IMR-90 (cell line): ENCODE data around the gene DAAM2. TPM values are rescaled to one million over a fixed set of nuclear protein-coding genes. Genes with fewer than 3 reads are reported as not detected.

Experiments
- ATAC-seq: fragments of 200-7000 bp; cut with Tn5 transposase; 2 replicates; pipeline ENCODE4 v1.9.1; 2020; ENCODE audit warnings: low read depth, mild to moderate bottlenecking, moderate library complexity
- BruUV-seq: library from RNA; stranded (reverse); fragments of 400-500 nt; replicated peaks from 2 replicates; lab custom pipeline; 2021; lab: Mats Ljungman, UMichigan
- CTCF ChIA-PET: fragments of 300-600 bp; formaldehyde crosslinking; extraction: SDS; loops from one replicate; lab custom pipeline; 2021; ENCODE audit warnings: antibody characterized with exemption; lab: Yijun Ruan, JAX
- POLR2A ChIA-PET: fragments of 300-600 bp; sonication (Branson Sonifier 250); formaldehyde crosslinking; loops from one replicate; lab custom pipeline; 2022; ENCODE audit warnings: antibody characterized with exemption; ENCODE audit not compliant: unreplicated experiment; lab: Charles Lee
- DNase-seq: peaks from one replicate; pipeline ENCODE4 v3.0.0; 2013
- H2AFZ ChIP-seq: replicated peaks from 2 replicates; pipeline ENCODE3; 2013; ENCODE audit warnings: low read length, mild to moderate bottlenecking; ENCODE audit not compliant: poor library complexity
- H2AK5ac ChIP-seq: 2 replicates; pipeline ENCODE4 v1.6.1; 2013; ENCODE audit warnings: low read depth, low read length, inconsistent platforms
- H2AK9ac ChIP-seq: replicated peaks from 2 replicates; pipeline ENCODE3; 2013; ENCODE audit warnings: mild to moderate bottlenecking, low read depth, low read length, moderate library complexity; ENCODE audit not compliant: poor library complexity
- H2BK120ac ChIP-seq: 2 replicates; pipeline ENCODE4 v1.6.1; 2013; ENCODE audit warnings: low read depth, low read length, inconsistent platforms
- H2BK15ac ChIP-seq: 3 replicates; pipeline ENCODE4 v1.6.1; 2013; ENCODE audit warnings: low read depth, low read length, inconsistent platforms
- H2BK20ac ChIP-seq: 2 replicates; pipeline ENCODE4 v1.6.1; 2013; ENCODE audit warnings: low read depth, mild to moderate bottlenecking, inconsistent platforms, low read length, moderate library complexity
- H2BK5ac ChIP-seq: 2 replicates; pipeline ENCODE4 v1.6.1; 2013; ENCODE audit warnings: mild to moderate bottlenecking, low read depth, low read length, inconsistent platforms; ENCODE audit not compliant: poor library complexity, severe bottlenecking
- H3K14ac ChIP-seq: replicated peaks from 2 replicates; pipeline ENCODE4 v1.6.1; 2013; ENCODE audit warnings: low read depth, low read length, inconsistent platforms
- H3K18ac ChIP-seq: 2 replicates; pipeline ENCODE4 v1.6.1; 2013; ENCODE audit warnings: low read depth, low read length, control low read depth
- H3K23ac ChIP-seq: 2 replicates; pipeline ENCODE4 v1.6.1; 2013; ENCODE audit warnings: low read depth, low read length, inconsistent platforms
- H3K27ac ChIP-seq: 2 replicates; pipeline ENCODE4 v1.5.1; 2013; ENCODE audit warnings: mild to moderate bottlenecking, control low read depth, low read length; ENCODE audit not compliant: insufficient read depth
- H3K27me3 ChIP-seq: 2 replicates; pipeline ENCODE4 v1.6.1; 2013; ENCODE audit warnings: low read length; ENCODE audit not compliant: control insufficient read depth, insufficient read depth
- H3K36me3 ChIP-seq: 2 replicates; pipeline ENCODE4 v1.6.1; 2013; ENCODE audit warnings: low read length, mixed read lengths; ENCODE audit not compliant: control insufficient read depth, insufficient read depth
- H3K4ac ChIP-seq: 2 replicates; pipeline ENCODE4 v1.6.1; 2013; ENCODE audit warnings: low read depth, low read length, inconsistent platforms
- H3K4me1 ChIP-seq: 2 replicates; pipeline ENCODE4 v1.6.1; 2013; ENCODE audit warnings: low read length, mixed read lengths; ENCODE audit not compliant: control insufficient read depth, insufficient read depth
- H3K4me2 ChIP-seq: 2 replicates; pipeline ENCODE4 v1.6.1; 2013; ENCODE audit warnings: low read depth, mild to moderate bottlenecking, control low read depth, low read length, moderate library complexity
- H3K4me3 ChIP-seq: 2 replicates; pipeline ENCODE4 v1.5.1; 2013; ENCODE audit warnings: low read depth, mild to moderate bottlenecking, control low read depth, low read length, moderate library complexity; ENCODE audit not compliant: insufficient read depth
- H3K56ac ChIP-seq: 2 replicates; pipeline ENCODE4 v1.6.1; 2013; ENCODE audit warnings: low read length, inconsistent platforms; ENCODE audit not compliant: insufficient read depth; ENCODE audit errors: extremely low read depth
- H3K79me1 ChIP-seq, 2 experiments: 2 replicates each; pipeline ENCODE4 v1.6.1; 2013; ENCODE audit warnings: low read length in 2 of 2, inconsistent platforms in 1 of 2, low read depth in 1 of 2
- H3K9ac ChIP-seq: 2 replicates; pipeline ENCODE4 v1.6.1; 2013; ENCODE audit warnings: low read depth, low read length, control low read depth
- H3K9me1 ChIP-seq: 2 replicates; pipeline ENCODE4 v1.6.1; 2013; ENCODE audit warnings: low read length, inconsistent platforms; ENCODE audit not compliant: insufficient read depth
- H3K9me3 ChIP-seq: 2 replicates; pipeline ENCODE4 v1.6.1; 2013; ENCODE audit warnings: low read length; ENCODE audit not compliant: control insufficient read depth, insufficient read depth
- H4K20me1 ChIP-seq: 2 replicates; pipeline ENCODE4 v1.6.1; 2013; ENCODE audit warnings: low read length, inconsistent platforms; ENCODE audit not compliant: insufficient read depth
- H4K5ac ChIP-seq: 2 replicates; pipeline ENCODE4 v1.6.1; 2013; ENCODE audit warnings: mild to moderate bottlenecking, low read depth, low read length, control low read depth
- H4K8ac ChIP-seq, 2 experiments: 2 replicates each; pipeline ENCODE4 v1.6.1; 2013; ENCODE audit warnings: low read depth in 2 of 2, low read length in 2 of 2, control low read depth in 1 of 2, inconsistent platforms in 1 of 2
- H4K91ac ChIP-seq: 2 replicates; pipeline ENCODE4 v1.6.1; 2013; ENCODE audit warnings: low read depth, low read length, inconsistent platforms; ENCODE audit not compliant: insufficient read depth
- BHLHE40 ChIP-seq: fragments of 150-350 bp; IDR thresholded peaks from 2 replicates; pipeline ENCODE4 v1.6.1; 2016; ENCODE audit warnings: mild to moderate bottlenecking, low read depth, low read length
- CEBPB ChIP-seq: IDR thresholded peaks from 2 replicates; pipeline ENCODE4 v1.6.1; 2012; ENCODE audit warnings: low read depth, low read length, improper control_type of control experiment
- CHD1 ChIP-seq: IDR thresholded peaks from 2 replicates; pipeline ENCODE4 v1.6.1; 2012; ENCODE audit warnings: low read depth, low read length, improper control_type of control experiment
- ELK1 ChIP-seq: fragments of 150-350 bp; IDR thresholded peaks from 2 replicates; pipeline ENCODE4 v1.6.1; 2016; ENCODE audit warnings: low read depth, mild to moderate bottlenecking, low read length, moderate library complexity, borderline replicate concordance
- FOS ChIP-seq: fragments of 150-350 bp; IDR thresholded peaks from 2 replicates; pipeline ENCODE4 v1.6.1; 2016; ENCODE audit warnings: low read depth, low read length
- MAFK ChIP-seq: IDR thresholded peaks from 2 replicates; pipeline ENCODE4 v1.6.1; 2012; ENCODE audit warnings: low read depth, low read length, improper control_type of control experiment
- MAZ ChIP-seq: IDR thresholded peaks from 2 replicates; pipeline ENCODE4 v1.6.1; 2012; ENCODE audit warnings: low read depth, mild to moderate bottlenecking, low read length, improper control_type of control experiment, moderate library complexity, borderline replicate concordance
- MXI1 ChIP-seq: IDR thresholded peaks from 2 replicates; pipeline ENCODE4 v1.6.1; 2012; ENCODE audit warnings: low read depth, mild to moderate bottlenecking, low read length, moderate library complexity, borderline replicate concordance
- NFE2L2 ChIP-seq: fragments of 150-350 bp; IDR thresholded peaks from 2 replicates; pipeline ENCODE4 v1.6.1; 2016; ENCODE audit warnings: low read depth, mild to moderate bottlenecking, low read length
- POLR2A ChIP-seq: IDR thresholded peaks from 2 replicates; pipeline ENCODE4 v1.6.1; 2012; ENCODE audit warnings: mild to moderate bottlenecking, low read depth, low read length
- RAD21 ChIP-seq: IDR thresholded peaks from 2 replicates; pipeline ENCODE4 v1.6.1; 2012; ENCODE audit warnings: low read length, improper control_type of control experiment
- RCOR1 ChIP-seq: IDR thresholded peaks from 2 replicates; pipeline ENCODE4 v1.6.1; 2012; ENCODE audit warnings: mild to moderate bottlenecking, low read length, improper control_type of control experiment; ENCODE audit not compliant: insufficient replicate concordance
- RFX5 ChIP-seq: IDR thresholded peaks from 2 replicates; pipeline ENCODE4 v1.8.0; 2012; ENCODE audit warnings: low read depth, mild to moderate bottlenecking, low read length, moderate library complexity
- SMC3 ChIP-seq: fragments of 150-350 bp; IDR thresholded peaks from 2 replicates; pipeline ENCODE4 v1.6.1; 2016; ENCODE audit warnings: low read depth, mild to moderate bottlenecking, antibody characterized with exemption, low read length, moderate library complexity
- dilution Hi-C: fragments of 300-500 bp; cut with HindIII; formaldehyde crosslinking; loops from one replicate; pipeline ENCODE4 v1.14.3; 2018; ENCODE audit warnings: low sequenced_read_pairs; ENCODE audit not compliant: unreplicated experiment
- in situ Hi-C: fragments of 300-500 bp; cut with MboI; formaldehyde crosslinking; loops from 3 replicates; pipeline ENCODE4 v1.14.3; 2019; ENCODE audit warnings: low sequenced_read_pairs, inconsistent platforms, mixed read lengths
- intact Hi-C: fragments of 100-400 bp; cut with micrococcal nuclease; formaldehyde crosslinking; loops from 2 replicates; pipeline ENCODE4 v1.10.0; 2022
- polyA plus RNA-seq, 3 experiments: library from polyadenylated mRNA; depleted of rRNA; stranded (reverse); fragments of >200 nt; gene quantifications; 2 replicates each; pipeline ENCODE4 v1.2.3, GENCODE V29; 2012; ENCODE audit warnings: low replicate concordance in 1 of 3
- total RNA-seq: library from RNA; depleted of rRNA; stranded (reverse); fragments of >200 nt; gene quantifications from 2 replicates; pipeline ENCODE4 v1.2.3, GENCODE V29; 2012
- TF ChIP-seq, protein P1 (sequence below): fragments of 150-350 bp; IDR thresholded peaks from 2 replicates; pipeline ENCODE4 v1.6.1; 2017; ENCODE audit warnings: mild to moderate bottlenecking, antibody characterized with exemption, low read length, low read depth
- TF ChIP-seq, protein P2 (sequence below): conservative IDR thresholded peaks from 2 replicates; pipeline ENCODE4 v1.5.1; 2012; ENCODE audit warnings: mild to moderate bottlenecking, low read depth, low read length, improper control_type of control experiment

DAAM2 gene
- total and polyA plus RNA-seq, 2 of the 4 experiments (the other 2 are of a cell fraction): 11.2 to 12.9 TPM

DNA sequence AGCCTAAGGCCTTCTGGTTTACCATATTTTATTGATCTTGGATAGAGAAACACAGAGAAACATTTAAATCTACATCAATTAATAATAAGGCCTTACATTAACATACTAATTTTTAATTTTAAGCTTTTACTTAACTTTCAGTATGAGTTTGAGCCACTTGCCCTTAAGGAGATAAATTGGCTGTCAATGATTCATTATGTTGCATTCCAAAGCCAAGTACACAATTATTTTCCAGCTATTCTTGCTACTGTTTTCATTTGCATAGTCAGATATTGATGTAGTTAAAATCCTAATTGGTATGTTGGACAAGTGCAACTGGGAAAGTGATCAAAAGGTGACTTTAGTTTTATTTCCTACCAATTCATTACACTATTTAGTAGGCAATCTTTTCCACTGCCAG, 83.9 kb downstream of the DAAM2 start:
- in situ Hi-C loops (no loop called here), dilution Hi-C loops (no loop called here), intact Hi-C loops (no loop called here)
- no peak overlapping the region for H3K14ac ChIP-seq
- peak; percentile 26 for DNase-seq
- peaks cover 0 to 9% of the 10 kb centered on the region in 2 experiments; a peak in 1 of 4 replicates for H3K79me1 ChIP-seq
- no TSS peak for BruUV-seq
- H2BK20ac ChIP-seq: no peak overlapping the region
- H3K23ac ChIP-seq: no peak overlapping the region
- no peak overlapping the region for H3K4me2 ChIP-seq
- H2BK15ac ChIP-seq: no peak overlapping the region
- H4K8ac ChIP-seq: no peak overlapping the region
- no peak overlapping the region for H2BK5ac ChIP-seq
- H3K27me3 ChIP-seq: no peaks in the 10 kb centered on the region
- peaks cover 14% of the 10 kb centered on the region for H3K9me1 ChIP-seq
- H3K56ac ChIP-seq: no peak overlapping the region
- no peak overlapping the region for H4K91ac ChIP-seq
- peaks cover 25% of the 10 kb centered on the region for H3K36me3 ChIP-seq
- no peak overlapping the region for H4K5ac ChIP-seq
- no peak for ATAC-seq
- no peak overlapping the region for H3K4me3 ChIP-seq
- no peak overlapping the region; the same call in 1 of the 2 replicates for H2BK120ac ChIP-seq
- no peak overlapping the region for H3K18ac ChIP-seq
- no peak for TF ChIP-seq RCOR1
- no peak for TF ChIP-seq ELK1
- TF ChIP-seq, protein P1, sequence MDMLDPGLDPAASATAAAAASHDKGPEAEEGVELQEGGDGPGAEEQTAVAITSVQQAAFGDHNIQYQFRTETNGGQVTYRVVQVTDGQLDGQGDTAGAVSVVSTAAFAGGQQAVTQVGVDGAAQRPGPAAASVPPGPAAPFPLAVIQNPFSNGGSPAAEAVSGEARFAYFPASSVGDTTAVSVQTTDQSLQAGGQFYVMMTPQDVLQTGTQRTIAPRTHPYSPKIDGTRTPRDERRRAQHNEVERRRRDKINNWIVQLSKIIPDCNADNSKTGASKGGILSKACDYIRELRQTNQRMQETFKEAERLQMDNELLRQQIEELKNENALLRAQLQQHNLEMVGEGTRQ: no peak
- no peak for TF ChIP-seq FOS
- TF ChIP-seq NFE2L2: no peak
- TF ChIP-seq CHD1: no peak
- no peak for TF ChIP-seq MAFK
- no peak for TF ChIP-seq CEBPB
- TF ChIP-seq RAD21: no peak
- no peak for TF ChIP-seq BHLHE40
- TF ChIP-seq MAZ: no peak
- TF ChIP-seq, protein P2, sequence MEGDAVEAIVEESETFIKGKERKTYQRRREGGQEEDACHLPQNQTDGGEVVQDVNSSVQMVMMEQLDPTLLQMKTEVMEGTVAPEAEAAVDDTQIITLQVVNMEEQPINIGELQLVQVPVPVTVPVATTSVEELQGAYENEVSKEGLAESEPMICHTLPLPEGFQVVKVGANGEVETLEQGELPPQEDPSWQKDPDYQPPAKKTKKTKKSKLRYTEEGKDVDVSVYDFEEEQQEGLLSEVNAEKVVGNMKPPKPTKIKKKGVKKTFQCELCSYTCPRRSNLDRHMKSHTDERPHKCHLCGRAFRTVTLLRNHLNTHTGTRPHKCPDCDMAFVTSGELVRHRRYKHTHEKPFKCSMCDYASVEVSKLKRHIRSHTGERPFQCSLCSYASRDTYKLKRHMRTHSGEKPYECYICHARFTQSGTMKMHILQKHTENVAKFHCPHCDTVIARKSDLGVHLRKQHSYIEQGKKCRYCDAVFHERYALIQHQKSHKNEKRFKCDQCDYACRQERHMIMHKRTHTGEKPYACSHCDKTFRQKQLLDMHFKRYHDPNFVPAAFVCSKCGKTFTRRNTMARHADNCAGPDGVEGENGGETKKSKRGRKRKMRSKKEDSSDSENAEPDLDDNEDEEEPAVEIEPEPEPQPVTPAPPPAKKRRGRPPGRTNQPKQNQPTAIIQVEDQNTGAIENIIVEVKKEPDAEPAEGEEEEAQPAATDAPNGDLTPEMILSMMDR: no peak
- no peak for TF ChIP-seq RFX5
- no peak for TF ChIP-seq POLR2A
- no peak for TF ChIP-seq SMC3
- no peak for TF ChIP-seq MXI1
- ChIA-PET CTCF (no interaction called here), POLR2A (no interaction called here)
- no peak overlapping the region for H2AK9ac ChIP-seq
- no peak overlapping the region for H2AFZ ChIP-seq
- H3K9me3 ChIP-seq: no peaks in the 10 kb centered on the region
- H4K20me1 ChIP-seq: no peaks in the 10 kb centered on the region
- H2AK5ac ChIP-seq: no peak overlapping the region
- H3K4me1 ChIP-seq: peaks cover 9% of the 10 kb centered on the region
- H3K4ac ChIP-seq: no peak overlapping the region
- no peak overlapping the region for H3K9ac ChIP-seq
- no peak overlapping the region for H3K27ac ChIP-seq
